ELR (cell line): Measurements from ENCODE around the gene FSTL5.

Experiments
- DNase-seq: peaks from one replicate; pipeline ENCODE4 v3.0.0-alpha.2; 2015; ENCODE audit warnings: low read depth

The FSTL5 gene

GRCh38 chr4:161936625-161937550, 226.9 kb downstream of the FSTL5 start:
- DNase-seq, result peak; percentile 93

DNA sequence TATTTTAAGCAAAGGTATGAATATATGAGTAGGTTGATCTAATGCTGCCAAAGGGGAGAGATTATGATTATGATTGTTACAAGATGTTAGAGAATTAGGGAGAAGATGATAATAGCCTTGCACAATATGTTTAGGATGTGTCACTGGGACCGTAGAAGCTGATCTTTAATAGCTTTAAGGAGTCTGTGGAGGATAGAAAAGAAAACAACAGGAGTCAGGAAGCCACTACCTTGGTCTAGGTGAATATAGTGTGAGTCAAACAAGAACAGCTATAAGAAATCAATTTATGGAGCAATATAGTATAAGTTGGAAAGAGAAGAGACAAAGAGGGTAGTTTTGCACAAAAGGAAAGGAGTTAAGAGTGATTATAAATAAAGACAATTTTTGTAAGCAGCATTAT, 232.7 kb downstream of the FSTL5 start:
- peak; percentile 3 for DNase-seq

GRCh38 chr4:161929956-161930355, 233.8 kb downstream of the FSTL5 start:
- peak; percentile 45 for DNase-seq

DNA sequence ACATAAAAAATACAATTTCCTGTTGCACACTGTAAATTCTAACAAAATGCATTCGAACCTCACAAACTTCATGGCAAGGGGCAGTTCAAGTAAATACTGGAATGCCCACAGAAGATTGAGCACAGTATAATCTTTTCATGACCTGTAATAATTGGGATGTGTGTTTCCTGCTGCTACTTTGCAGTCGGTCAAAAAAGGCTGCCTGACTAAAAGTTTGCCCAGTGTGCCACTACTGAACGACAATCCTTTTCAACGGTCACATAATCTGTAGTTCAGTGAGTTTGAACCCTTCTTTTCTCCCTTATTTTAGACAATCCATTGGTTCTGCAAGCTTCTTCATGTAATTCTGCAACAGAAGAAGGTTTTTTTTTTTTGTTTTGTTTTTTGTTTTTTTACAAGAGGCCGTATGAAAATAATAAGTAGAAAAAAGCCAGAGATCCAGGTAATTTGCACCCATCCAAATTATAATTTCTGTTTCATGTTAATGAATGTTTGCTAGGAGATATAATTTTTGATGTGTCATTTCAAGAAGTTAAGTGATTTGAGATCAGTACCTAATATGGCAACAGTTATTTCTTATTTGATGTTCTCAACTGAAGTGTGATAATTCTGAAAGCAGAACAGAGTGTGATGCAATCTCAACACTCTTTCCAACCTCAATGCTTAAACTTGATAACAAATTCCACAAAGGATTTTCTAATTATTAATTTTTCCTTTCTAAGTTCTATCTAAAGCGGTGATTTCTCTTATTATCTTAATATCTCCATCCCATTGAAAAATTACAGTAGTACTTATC, 237.6 kb downstream of the FSTL5 start:
- DNase-seq, result no peak

GRCh38 chr4:161920304-161921052, 243.3 kb downstream of the FSTL5 start:
- DNase-seq, result no peak

DNA sequence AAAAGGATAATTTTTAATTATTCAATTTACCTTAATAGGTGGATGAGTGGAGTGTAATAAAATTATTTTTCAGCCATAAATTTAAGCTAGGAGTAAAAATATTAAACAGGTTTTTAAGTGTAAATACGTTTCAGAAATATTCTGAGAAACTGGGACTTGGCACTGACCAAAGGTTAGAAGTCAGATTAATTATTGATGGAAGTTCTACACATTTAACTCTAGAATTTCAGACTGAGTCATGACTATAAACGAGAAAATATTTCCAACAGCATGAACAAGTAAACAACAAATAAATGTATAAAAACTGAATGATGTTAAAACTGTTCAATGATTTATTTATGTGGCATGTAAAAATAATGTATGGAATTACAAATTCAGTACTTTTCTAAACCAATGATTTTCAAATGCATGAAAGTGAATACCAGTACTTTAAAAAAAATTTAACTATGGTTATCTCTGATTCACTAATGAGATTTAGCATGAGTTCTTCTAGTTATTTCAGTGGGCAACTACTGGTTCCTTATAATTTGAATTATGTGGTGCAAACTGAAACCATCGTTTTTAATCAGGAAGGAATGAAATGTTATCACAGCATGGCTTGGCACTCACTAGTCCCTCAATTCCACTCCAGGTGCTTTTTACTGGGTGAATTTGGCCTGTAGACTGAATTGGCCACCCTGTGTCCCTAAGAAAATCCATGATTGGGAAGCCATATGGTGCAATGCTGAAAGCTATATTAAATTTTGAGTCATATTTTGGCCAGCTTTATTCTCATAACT, 244.2 kb downstream of the FSTL5 start:
- DNase-seq, result no peak

- DNase-seq, result no peak
Observed at GRCh38 chr4:161916035-161916434, 247.8 kb downstream of the FSTL5 start.

GRCh38 chr4:161907590-161907955, 256.2 kb downstream of the FSTL5 start:
- DNase-seq, result no peak

GRCh38 chr4:161906836-161907589, 256.8 kb downstream of the FSTL5 start:
- no peak for DNase-seq

DNA sequence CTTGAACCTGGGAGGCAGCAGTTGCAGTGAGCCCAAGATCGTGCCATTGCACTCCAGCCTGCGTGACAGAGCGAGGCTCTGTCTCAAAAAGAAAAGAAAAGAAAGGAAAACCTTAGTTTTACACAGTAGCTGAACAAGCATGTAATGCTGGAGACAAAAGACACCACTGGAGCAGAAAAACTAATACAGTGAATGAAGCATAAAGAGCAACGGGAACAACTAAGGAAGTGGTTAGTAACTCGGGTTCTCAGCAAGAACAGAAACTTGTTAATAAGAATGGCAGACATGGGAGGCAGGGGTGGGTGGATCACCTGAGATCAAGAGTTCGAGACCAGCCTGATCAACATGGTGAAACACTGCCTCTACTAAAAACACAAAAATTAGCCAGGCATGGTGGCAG, 263.7 kb downstream of the FSTL5 start:
- no peak for DNase-seq

GRCh38 chr4:161894493-161895167, 269.2 kb downstream of the FSTL5 start:
- DNase-seq, result no peak

GRCh38 chr4:161894014-161894413, 269.8 kb downstream of the FSTL5 start:
- DNase-seq, result no peak

DNA sequence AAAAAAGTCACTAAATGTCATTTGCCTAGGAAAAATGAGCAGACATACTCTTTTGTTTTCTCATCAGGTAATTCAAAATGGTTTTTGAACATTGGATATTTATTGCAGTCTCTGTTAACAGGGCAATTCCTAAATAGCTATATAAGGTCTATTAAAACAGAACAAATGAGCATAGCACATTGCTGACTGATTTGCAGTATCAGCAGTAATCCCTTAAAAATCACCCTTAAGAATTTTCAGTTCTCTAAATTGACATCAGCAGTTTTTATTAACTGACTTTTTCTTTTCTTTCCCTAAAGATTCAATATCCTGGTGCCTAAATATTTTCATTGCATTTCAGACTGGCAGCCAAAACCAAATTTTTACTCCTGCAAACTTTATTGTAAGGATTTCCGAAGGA, 270.2 kb downstream of the FSTL5 start:
- DNase-seq, result no peak

- DNase-seq, result no peak
Observed at GRCh38 chr4:161892951-161893350, 270.8 kb downstream of the FSTL5 start.

- DNase-seq, result no peak
Observed at GRCh38 chr4:161883157-161883556, 280.6 kb downstream of the FSTL5 start.

DNA sequence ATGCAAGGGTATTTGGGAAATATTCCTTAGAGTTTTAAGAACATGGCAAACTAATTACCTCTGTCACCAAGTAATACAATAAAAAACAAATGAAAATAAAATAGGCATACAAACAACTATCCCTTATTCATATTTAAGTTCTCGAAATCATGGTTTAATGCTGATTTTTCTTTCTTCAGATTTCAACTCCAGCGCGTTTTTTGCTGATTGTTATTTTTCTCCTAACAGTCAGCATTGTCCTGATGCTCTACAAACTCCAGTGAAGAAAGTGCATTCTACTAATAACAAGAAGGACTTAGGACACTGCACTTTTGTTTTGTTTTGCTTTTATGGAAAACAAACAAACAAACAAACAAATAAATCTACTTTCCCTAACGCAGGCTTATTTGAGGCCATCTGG, 282.4 kb downstream of the FSTL5 start:
- no peak for DNase-seq

DNA sequence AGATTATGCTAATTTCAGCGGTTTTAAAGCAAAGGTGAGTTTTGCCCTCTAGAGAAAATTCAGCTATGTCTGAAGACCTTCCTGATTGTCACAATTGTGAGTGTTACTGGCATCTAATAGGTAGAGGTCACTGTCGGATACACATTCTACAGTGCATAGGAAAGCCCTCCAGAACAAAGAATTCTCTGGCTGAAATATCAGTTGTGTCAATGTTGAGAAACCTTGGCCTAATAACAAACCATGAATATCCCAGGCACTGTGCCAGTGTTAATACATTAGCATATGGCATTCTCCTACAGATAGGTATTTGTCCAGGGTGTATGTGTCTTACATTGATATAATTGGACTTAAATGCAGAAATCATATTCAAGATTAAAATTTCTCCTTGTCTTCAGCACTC, 294.3 kb downstream of the FSTL5 start:
- no peak for DNase-seq

GRCh38 chr4:161856711-161857326, 307.0 kb downstream of the FSTL5 start:
- DNase-seq, result no peak

GRCh38 chr4:161850631-161851030, 313.2 kb downstream of the FSTL5 start:
- no peak for DNase-seq

DNA sequence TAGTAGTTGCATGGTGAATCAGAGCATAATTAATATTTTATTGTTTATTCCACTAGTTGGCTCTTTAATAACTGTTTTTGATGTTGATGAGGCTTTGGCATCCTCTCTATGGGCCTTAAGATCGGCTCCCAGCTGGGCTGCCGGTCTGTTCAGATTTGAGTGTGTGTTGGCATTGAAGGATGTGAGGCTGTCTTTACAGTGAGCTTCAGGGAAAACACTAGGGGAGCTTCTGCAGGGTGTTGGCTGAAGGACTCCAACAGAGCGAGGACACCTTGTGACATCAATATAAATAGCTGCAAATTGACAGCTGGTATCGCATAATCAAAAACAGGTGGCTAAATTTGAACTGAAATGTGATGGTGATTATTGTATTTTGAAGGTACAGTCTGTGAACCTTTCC, 322.0 kb downstream of the FSTL5 start:
- no peak for DNase-seq
